A673 (cell line): ENCODE results near the gene PRXL2A.

Experiments used
- CTCF ChIP-seq: fragments of 300-800, 200-600 bp; sonication (generic); conservative IDR thresholded peaks from 2 replicates; pipeline ENCODE4 v1.5.1; 2017; ENCODE audit warnings: low read depth, mild to moderate bottlenecking, antibody characterized with exemption, low read length, moderate library complexity, mixed read lengths
- EZH2 ChIP-seq: fragments of 200-600 bp; sonication (generic); IDR thresholded peaks from 2 replicates; pipeline ENCODE4 v1.6.1; 2017; ENCODE audit warnings: borderline replicate concordance, low read depth, mild to moderate bottlenecking, mixed read lengths, antibody characterized with exemption, low read length; ENCODE audit not compliant: poor library complexity, severe bottlenecking

- TF ChIP-seq CTCF (no peak), EZH2 (no peak)
These were observed 55.5 kb downstream of the PRXL2A start for GRCh38 chr10:80463868-80464267.
